HG02763 (cell line): ENCODE data around the gene COQ9.

ENCODE experiments used
- ATAC-seq: cut with Tn5 transposase; IDR thresholded peaks from one replicate; pipeline ENCODE4 v1.9.1; 2021; ENCODE audit warnings: mild to moderate bottlenecking, moderate library complexity; ENCODE audit not compliant: unreplicated experiment

Gene COQ9

GRCh38 chr16:57509231-57509923, 62.1 kb downstream of the COQ9 start:
- ATAC-seq: no peak

- ATAC-seq: no peak
These were observed 63.0 kb downstream of the COQ9 start for GRCh38 chr16:57510016-57510871.
